Memory B cell (primary cell): Measurements from ENCODE around the gene DEF6.
"Not testable (repeated sequence)": the region's sequence is repeated elsewhere in the genome, so short reads cannot be mapped to it uniquely, and the experiment has no call there.

Source experiments
- ATAC-seq: fragments of 150-1000 bp; cut with Tn5 transposase; 2 replicates; pipeline ENCODE4 v1.10.0; 2021; ENCODE audit warnings: low read depth, mild to moderate bottlenecking, moderate library complexity
- DNase-seq, 2 donors: peaks; one replicate each; pipeline ENCODE4 v3.0.0; 2022; ENCODE audit warnings: low spot score in 2 of 2
- H3K27ac Mint-ChIP-seq: one replicate; pipeline ENCODE4 v1.8.0; 2022; ENCODE audit warnings: mild to moderate bottlenecking, moderate library complexity, mixed read lengths
- H3K27me3 Mint-ChIP-seq: one replicate; pipeline ENCODE4 v1.8.0; 2022; ENCODE audit warnings: mixed read lengths
- H3K36me3 Mint-ChIP-seq: one replicate; pipeline ENCODE4 v1.8.0; 2022; ENCODE audit warnings: mild to moderate bottlenecking, mixed read lengths
- H3K4me1 Mint-ChIP-seq: one replicate; pipeline ENCODE4 v1.8.0; 2022; ENCODE audit warnings: mixed read lengths
- H3K4me3 Mint-ChIP-seq: one replicate; pipeline ENCODE4 v1.8.0; 2022; ENCODE audit warnings: mild to moderate bottlenecking, moderate library complexity, mixed read lengths
- H3K9me3 Mint-ChIP-seq: one replicate; pipeline ENCODE4 v1.8.0; 2022; ENCODE audit warnings: mixed read lengths

The DEF6 gene

GRCh38 chr6:35330541-35331119 is 33.0 kb downstream of the DEF6 start:
- H3K4me1 Mint-ChIP-seq = peaks cover 16% of the 10 kb centered on the region
- H3K4me3 Mint-ChIP-seq = no peak overlapping the region
- H3K27ac Mint-ChIP-seq = no peak overlapping the region

GRCh38 chr6:35332074-35332887 is 34.7 kb downstream of the DEF6 start:
- Mint-ChIP-seq H3K4me1 (peaks cover 14% of the 10 kb centered on the region), H3K36me3 (peaks cover 11% of the 10 kb centered on the region)
- H3K9me3 Mint-ChIP-seq, H3K4me3 Mint-ChIP-seq, H3K27ac Mint-ChIP-seq, H3K27me3 Mint-ChIP-seq: not testable (repeated sequence)
- DNase-seq (peak in 1 of 2 donors; percentile 40), ATAC-seq (peak; percentile 77)

More at GRCh38 chr6:35330541-35331119, 33.0 kb downstream of the DEF6 start:
- peaks cover 11% of the 10 kb centered on the region for H3K36me3 Mint-ChIP-seq
- H3K27me3 Mint-ChIP-seq = peaks cover 1% of the 10 kb centered on the region
- H3K9me3 Mint-ChIP-seq = peaks cover 5% of the 10 kb centered on the region
- DNase-seq (no peak), ATAC-seq (no peak)

DNA sequence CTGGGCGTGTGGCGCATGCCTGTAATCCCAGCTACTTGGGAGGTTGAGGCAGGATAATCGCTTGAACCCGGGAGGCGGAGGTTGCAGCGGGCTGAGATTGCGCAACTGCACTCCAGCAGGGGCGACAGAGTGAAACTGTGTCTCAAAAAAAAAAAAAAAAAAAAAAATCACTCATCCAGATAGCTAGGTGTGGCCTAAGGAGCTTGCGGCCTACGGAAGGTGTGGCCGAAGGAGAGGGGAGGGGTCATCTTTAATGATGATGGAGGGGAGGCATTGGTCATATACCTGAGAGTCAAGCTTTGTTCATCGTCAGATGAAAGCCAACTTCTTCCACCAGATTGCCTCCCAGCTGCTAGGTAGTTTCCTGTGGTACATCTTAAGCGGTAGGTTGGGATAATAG is 43.9 kb downstream of the DEF6 start:
- no peak for ATAC-seq
- no peaks in the 10 kb centered on the region for H3K27me3 Mint-ChIP-seq
- DNase-seq = no peak
- no peaks in the 10 kb centered on the region for H3K9me3 Mint-ChIP-seq
- peaks cover 8% of the 10 kb centered on the region for H3K36me3 Mint-ChIP-seq
- H3K4me3 Mint-ChIP-seq = no peak overlapping the region
- no peak overlapping the region for H3K27ac Mint-ChIP-seq
- H3K4me1 Mint-ChIP-seq = peaks cover 31% of the 10 kb centered on the region

DNA sequence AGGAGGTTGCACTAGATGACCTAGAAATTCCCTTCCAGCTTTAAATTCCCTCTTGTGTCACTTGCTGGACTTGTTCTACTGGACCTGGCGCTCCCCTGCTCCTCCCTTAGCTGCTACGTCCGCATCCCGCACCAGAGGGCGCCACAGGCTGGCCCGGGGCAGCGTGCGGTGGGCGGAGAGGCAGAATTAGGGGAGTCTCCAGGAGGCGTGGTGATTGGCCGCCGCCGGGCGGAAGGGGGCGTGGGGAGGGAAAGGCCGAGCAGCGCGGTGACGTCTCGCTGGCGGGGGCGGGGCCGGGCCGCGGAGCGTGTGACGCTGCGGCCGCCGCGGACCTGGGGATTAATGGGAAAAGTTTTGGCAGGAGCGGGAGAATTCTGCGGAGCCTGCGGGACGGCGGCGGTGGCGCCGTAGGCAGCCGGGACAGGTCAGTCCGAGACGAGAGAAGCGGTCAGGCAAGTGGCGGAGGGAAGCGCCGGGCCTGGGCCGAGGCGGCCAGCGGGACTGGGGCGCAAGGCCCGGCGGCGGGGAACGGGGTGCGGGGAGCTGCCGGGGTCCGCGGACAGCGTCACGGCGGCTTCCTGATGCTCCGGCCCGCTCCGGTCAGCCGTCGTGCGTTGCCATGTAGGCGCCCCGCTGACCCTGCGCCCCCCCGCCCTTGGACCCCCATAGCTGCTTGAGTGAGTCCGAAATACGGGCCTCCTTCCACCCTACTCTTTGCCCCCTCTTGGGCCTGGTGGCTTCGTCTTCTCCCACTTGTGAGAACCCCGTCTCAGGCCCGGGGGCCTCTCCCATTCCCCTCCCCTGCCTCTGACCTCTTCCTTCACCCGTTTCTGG is 44.9 kb downstream of the DEF6 start, which contains the start of gene PPARD:
Gene PPARD (plus strand): TSS at position 301 of the 834 bp plus-strand sequence. CDS start 68,530 bp downstream, outside the sequence.
- no peaks in the 10 kb centered on the region for H3K9me3 Mint-ChIP-seq
- H3K4me3 Mint-ChIP-seq = peak within 1 kb of the TSS; percentile 90
- peak within 1 kb of the TSS; percentile 94 for H3K27ac Mint-ChIP-seq
- DNase-seq (peak; percentile 99), ATAC-seq (peak; percentile 94)
- H3K4me1 Mint-ChIP-seq = peaks cover 28% of the 10 kb centered on the region
- peaks cover 8% of the 10 kb centered on the region for H3K36me3 Mint-ChIP-seq
- H3K27me3 Mint-ChIP-seq = no peaks in the 10 kb centered on the region

DNA sequence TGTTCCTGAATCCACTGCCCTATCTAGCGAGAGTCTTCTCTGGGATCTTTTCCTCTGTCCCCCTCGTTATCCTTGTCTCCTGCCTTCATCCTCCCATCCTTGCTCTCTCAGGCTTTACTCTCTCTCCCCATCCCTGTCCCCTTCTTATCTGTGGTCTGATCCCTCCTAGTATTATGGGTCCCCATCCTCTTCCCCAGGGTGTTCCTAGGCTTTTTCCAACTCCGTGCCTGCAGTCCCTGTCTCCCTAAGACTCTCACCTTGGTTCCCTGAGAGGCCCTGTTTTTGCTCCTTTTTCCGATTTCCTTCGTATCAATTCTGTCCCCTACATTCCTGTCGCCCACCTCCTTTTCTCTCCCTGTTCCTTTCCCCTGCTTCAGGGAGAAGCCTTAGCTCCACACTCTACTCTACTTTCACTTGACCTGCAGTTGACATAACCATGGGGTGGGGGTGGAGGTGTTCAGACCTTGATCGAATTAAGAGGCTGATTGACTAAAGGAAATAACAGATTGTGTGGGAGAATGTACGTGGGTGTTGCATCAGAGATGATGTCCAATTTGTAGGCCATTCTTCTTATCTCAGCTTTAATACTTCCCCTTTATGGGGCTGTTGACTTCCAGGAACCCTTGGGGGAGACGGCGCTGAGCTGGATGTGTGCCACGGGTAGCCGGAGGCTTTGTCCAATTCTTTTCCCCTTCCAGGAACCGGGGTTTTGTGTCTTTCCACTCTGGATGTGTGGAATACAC is 45.6 kb downstream of the DEF6 start:
- peak; percentile 42 for ATAC-seq
- H3K27me3 Mint-ChIP-seq = no peaks in the 10 kb centered on the region
- peaks cover 32% of the 10 kb centered on the region for H3K4me1 Mint-ChIP-seq
- H3K9me3 Mint-ChIP-seq = no peaks in the 10 kb centered on the region
- peak; percentile 28 to 40 for DNase-seq
- H3K36me3 Mint-ChIP-seq = peaks cover 9% of the 10 kb centered on the region
- H3K4me3 Mint-ChIP-seq = peak overlapping the region; percentile 90
- peak overlapping the region; percentile 94 for H3K27ac Mint-ChIP-seq

- no peak for DNase-seq
- ATAC-seq = no peak
- Mint-ChIP-seq H3K9me3 (no peaks in the 10 kb centered on the region), H3K4me3 (peak overlapping the region; percentile 90), H3K36me3 (peaks cover 11% of the 10 kb centered on the region), H3K27me3 (no peaks in the 10 kb centered on the region), H3K4me1 (peaks cover 38% of the 10 kb centered on the region), H3K27ac (peak overlapping the region; percentile 94)
These were observed 46.4 kb downstream of the DEF6 start for GRCh38 chr6:35343835-35344550.

GRCh38 chr6:35351422-35351821 is 53.8 kb downstream of the DEF6 start:
- no peak for ATAC-seq
- Mint-ChIP-seq H3K27me3 (no peaks in the 10 kb centered on the region), H3K4me1 (peaks cover 33% of the 10 kb centered on the region), H3K4me3 (no peak overlapping the region), H3K9me3 (no peaks in the 10 kb centered on the region), H3K36me3 (peaks cover 34% of the 10 kb centered on the region), H3K27ac (no peak overlapping the region)
- DNase-seq = no peak

- no peaks in the 10 kb centered on the region for H3K9me3 Mint-ChIP-seq
- H3K4me1 Mint-ChIP-seq = peaks cover 34% of the 10 kb centered on the region
- no peak for ATAC-seq
- no peak overlapping the region for H3K27ac Mint-ChIP-seq
- no peaks in the 10 kb centered on the region for H3K27me3 Mint-ChIP-seq
- H3K36me3 Mint-ChIP-seq = peaks cover 37% of the 10 kb centered on the region
- no peak for DNase-seq
- no peak overlapping the region for H3K4me3 Mint-ChIP-seq
These were observed 55.1 kb downstream of the DEF6 start for GRCh38 chr6:35352735-35353134.

DNA sequence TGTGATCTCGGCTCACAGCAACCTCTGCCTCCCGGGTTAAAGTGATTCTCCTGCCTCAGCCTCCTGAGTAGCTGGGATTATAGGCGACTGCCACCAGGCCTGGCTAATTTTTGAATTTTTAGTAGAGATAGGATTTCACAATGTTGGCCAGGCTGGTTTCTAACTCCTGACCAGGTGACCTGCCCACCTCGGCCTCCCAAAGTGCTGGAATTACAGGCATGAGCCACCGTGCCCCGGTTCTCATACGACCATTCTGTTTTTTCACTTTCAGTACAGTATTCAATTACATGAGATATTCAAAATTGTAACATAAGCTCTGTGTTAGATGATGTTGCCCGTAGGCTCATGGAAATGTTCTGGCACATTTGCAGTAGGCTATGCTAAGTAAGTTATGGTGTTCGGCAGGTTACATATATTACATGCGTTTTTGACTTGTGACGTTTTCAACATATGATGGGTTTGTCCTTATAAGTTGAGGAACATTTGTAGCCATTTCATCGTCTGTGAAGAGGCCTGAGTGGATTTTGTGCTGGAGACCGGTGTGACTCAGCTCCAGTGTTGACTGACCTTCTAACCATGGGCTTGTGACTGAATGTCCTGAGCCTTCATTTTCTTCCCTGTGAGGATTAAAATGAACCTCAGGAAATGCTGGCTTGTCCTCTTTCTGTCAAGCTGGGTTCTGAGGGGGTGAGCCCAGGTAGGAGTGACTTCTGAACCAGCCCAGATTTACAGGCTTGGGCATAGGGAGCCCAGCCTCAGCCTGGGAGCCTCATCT is 56.9 kb downstream of the DEF6 start:
- Mint-ChIP-seq H3K27me3 (no peaks in the 10 kb centered on the region), H3K4me1 (peaks cover 30% of the 10 kb centered on the region), H3K4me3 (no peak overlapping the region), H3K27ac (no peak overlapping the region), H3K36me3 (peaks cover 43% of the 10 kb centered on the region), H3K9me3 (no peaks in the 10 kb centered on the region)
- ATAC-seq (no peak), DNase-seq (no peak)

DNA sequence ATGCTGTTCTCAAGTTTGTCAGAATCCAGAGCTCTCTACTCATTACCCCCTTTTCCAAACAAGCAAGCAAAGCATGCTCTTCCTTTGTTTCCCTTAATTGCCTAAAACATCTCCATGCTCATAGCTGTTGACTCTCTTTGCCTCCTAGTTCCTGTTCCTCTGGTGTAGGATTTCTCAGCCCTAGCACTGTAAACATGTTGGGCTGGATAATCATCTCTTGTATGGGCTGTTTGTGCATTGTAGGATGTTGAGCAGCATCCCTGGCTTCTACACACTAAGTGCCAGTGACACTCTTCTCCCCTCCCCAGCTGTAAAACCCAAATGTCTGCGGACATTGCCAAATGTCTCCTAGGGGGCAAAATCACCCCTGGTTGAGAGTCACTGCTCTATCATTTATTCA is 58.8 kb downstream of the DEF6 start:
- Mint-ChIP-seq H3K27me3 (no peaks in the 10 kb centered on the region), H3K4me1 (peaks cover 29% of the 10 kb centered on the region), H3K36me3 (peaks cover 40% of the 10 kb centered on the region), H3K27ac (peak overlapping the region; percentile 18), H3K4me3 (no peak overlapping the region), H3K9me3 (no peaks in the 10 kb centered on the region)
- DNase-seq (no peak), ATAC-seq (no peak)

DNA sequence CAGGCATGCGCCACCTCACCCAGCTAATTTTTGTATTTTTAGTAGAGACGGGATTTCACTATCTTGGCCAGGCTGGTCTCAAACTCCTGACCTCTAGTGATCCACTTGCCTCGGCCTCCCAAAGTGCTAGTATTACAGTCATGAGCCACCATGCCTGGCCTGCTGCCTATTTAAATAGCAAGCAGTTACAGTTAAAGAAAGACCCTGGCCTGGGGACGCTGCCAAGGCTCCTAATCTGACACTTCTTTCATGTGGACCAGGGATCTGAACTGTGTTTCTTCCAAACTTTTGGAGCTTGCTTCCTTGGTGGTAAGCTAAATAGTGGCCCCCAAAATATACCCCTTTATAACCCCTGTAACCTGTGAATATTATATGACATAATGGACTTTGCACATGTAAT is 60.1 kb downstream of the DEF6 start:
- Mint-ChIP-seq H3K27me3 (no peaks in the 10 kb centered on the region), H3K9me3 (no peaks in the 10 kb centered on the region), H3K4me3 (no peak overlapping the region), H3K4me1 (peaks cover 37% of the 10 kb centered on the region), H3K27ac (no peak overlapping the region), H3K36me3 (peaks cover 38% of the 10 kb centered on the region)
- DNase-seq (no peak), ATAC-seq (no peak)

DNA sequence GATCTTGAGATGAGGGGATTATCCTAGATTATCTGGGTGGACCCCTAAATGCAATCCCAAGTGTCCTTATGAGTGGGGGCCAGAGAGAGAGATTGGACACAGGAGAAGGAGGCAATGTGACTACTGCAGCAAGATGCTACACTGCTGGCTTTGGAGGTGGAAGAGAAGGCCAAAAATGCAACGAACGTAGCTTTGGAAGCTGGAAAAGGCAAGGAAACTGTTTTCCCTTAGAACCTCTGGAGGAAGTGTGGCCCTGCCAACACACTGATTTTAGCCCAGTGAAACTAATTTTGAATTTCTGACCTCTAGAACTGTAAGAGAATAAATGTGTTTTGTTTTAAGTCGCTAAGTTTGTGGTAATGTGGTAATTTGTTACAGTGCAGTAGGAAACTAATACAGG is 60.5 kb downstream of the DEF6 start:
- DNase-seq (no peak), ATAC-seq (no peak)
- Mint-ChIP-seq H3K4me3 (no peak overlapping the region), H3K9me3 (no peaks in the 10 kb centered on the region), H3K36me3 (peaks cover 36% of the 10 kb centered on the region), H3K4me1 (peaks cover 37% of the 10 kb centered on the region), H3K27me3 (no peaks in the 10 kb centered on the region), H3K27ac (no peak overlapping the region)
